ENCODE measurements around the gene SLC17A7.
"Not testable (repeated sequence)": the region's sequence is repeated elsewhere in the genome, so short reads cannot be mapped to it uniquely, and the experiment has no call there.

The SLC17A7 gene

GRCh38 chr19:49470615-49470978 is 29.3 kb upstream of the SLC17A7 start:
- no peak for DNase-seq (ENCODE audit: low read depth in 4 of 4, low spot score in 1 of 4)

GRCh38 chr19:49469828-49470614 is 28.7 kb upstream of the SLC17A7 start:
- peak in 2 of 4 experiments; percentile 42 to 74 for DNase-seq (ENCODE audit: low read depth in 4 of 4, low spot score in 1 of 4)

- DNase-seq (ENCODE audit: low read depth in 4 of 4, low spot score in 1 of 4): peak in 1 of 4 experiments; percentile 44
Measured at GRCh38 chr19:49468746-49469447, 27.6 kb upstream of the SLC17A7 start.

- no peak for DNase-seq (ENCODE audit: low read depth in 4 of 4, low spot score in 1 of 4)
Measured at GRCh38 chr19:49468199-49468598, 26.9 kb upstream of the SLC17A7 start.

- no peak for DNase-seq (ENCODE audit: low read depth in 4 of 4, low spot score in 1 of 4)
Measured at GRCh38 chr19:49465371-49465770, 24.0 kb upstream of the SLC17A7 start.

- DNase-seq (ENCODE audit: low read depth in 4 of 4, low spot score in 1 of 4): no peak
Measured at GRCh38 chr19:49463960-49464740, 22.8 kb upstream of the SLC17A7 start.

GRCh38 chr19:49462492-49462891 is 21.2 kb upstream of the SLC17A7 start:
- DNase-seq (ENCODE audit: low read depth in 4 of 4, low spot score in 1 of 4): no peak

GRCh38 chr19:49461656-49462055 is 20.3 kb upstream of the SLC17A7 start:
- DNase-seq (ENCODE audit: low read depth in 4 of 4, low spot score in 1 of 4): no peak

- not testable (repeated sequence) for DNase-seq (ENCODE audit: low read depth in 4 of 4, low spot score in 1 of 4)
Measured at GRCh38 chr19:49461130-49461529, 19.8 kb upstream of the SLC17A7 start.

- DNase-seq (ENCODE audit: low read depth in 4 of 4, low spot score in 1 of 4): no peak
Measured at GRCh38 chr19:49459388-49459787, 18.1 kb upstream of the SLC17A7 start.

- DNase-seq (ENCODE audit: low read depth in 4 of 4, low spot score in 1 of 4): no peak
Measured at GRCh38 chr19:49458567-49458903, 17.2 kb upstream of the SLC17A7 start.

GRCh38 chr19:49456326-49456725 is 15.0 kb upstream of the SLC17A7 start:
- no peak for DNase-seq (ENCODE audit: low read depth in 4 of 4, low spot score in 1 of 4)

- DNase-seq (ENCODE audit: low read depth in 4 of 4, low spot score in 1 of 4): no peak
Measured at GRCh38 chr19:49455773-49456172, 14.4 kb upstream of the SLC17A7 start.

- no peak for DNase-seq (ENCODE audit: low read depth in 4 of 4, low spot score in 1 of 4)
Measured at GRCh38 chr19:49453757-49454240, 12.5 kb upstream of the SLC17A7 start.

GRCh38 chr19:49453013-49453756 is 11.9 kb upstream of the SLC17A7 start, which contains the start of gene ALDH16A1:
TSS of gene ALDH16A1 (plus strand) at chr19:49453225. CDS start at chr19:49453332, 107 bp downstream.
- DNase-seq (ENCODE audit: low read depth in 4 of 4, low spot score in 1 of 4): peak; percentile 93 to 96 (median 96)

GRCh38 chr19:49451430-49452181 is 10.3 kb upstream of the SLC17A7 start, which contains the start of gene PIH1D1:
TSS of gene PIH1D1 (minus strand) at chr19:49451814. CDS start at chr19:49451574, 240 bp downstream.
- DNase-seq (ENCODE audit: low read depth in 4 of 4, low spot score in 1 of 4): peak; percentile 80 to 96 (median 86)

GRCh38 chr19:49450405-49450804 is 9.1 kb upstream of the SLC17A7 start:
- no peak for DNase-seq (ENCODE audit: low read depth in 4 of 4, low spot score in 1 of 4)

- DNase-seq (ENCODE audit: low read depth in 4 of 4, low spot score in 1 of 4): no peak
Measured at GRCh38 chr19:49448432-49448786, 7.1 kb upstream of the SLC17A7 start.

GRCh38 chr19:49447485-49448431 is 6.4 kb upstream of the SLC17A7 start:
- no peak for DNase-seq (ENCODE audit: low read depth in 4 of 4, low spot score in 1 of 4)

Measured in stimulated activated CD4-positive, alpha-beta T cell treated with anti-CD3 and anti-CD28 coated beads, Interleukin-1b, Interleukin-23, amount 100 ng/mL, for 24 hours (primary cell).